Activated CD4-positive, alpha-beta T cell treated with anti-CD3 and anti-CD28 coated beads, Interleukin-2, amount 50 U/mL, for 16 hours (primary cell): ENCODE results near the gene TOX3.

ENCODE experiments used
- DNase-seq: peaks from one replicate; pipeline ENCODE4 v3.0.0-alpha.2; 2020

Gene TOX3

GRCh38 chr16:52563767-52564611 is 17.0 kb upstream of the TOX3 start:
- no peak for DNase-seq

- no peak for DNase-seq
These were observed 15.8 kb upstream of the TOX3 start for GRCh38 chr16:52562770-52563169.

GRCh38 chr16:52561910-52562741 is 15.2 kb upstream of the TOX3 start:
- no peak for DNase-seq

GRCh38 chr16:52558448-52558847 is 11.5 kb upstream of the TOX3 start:
- DNase-seq = no peak

- DNase-seq = no peak
These were observed 10.3 kb upstream of the TOX3 start for GRCh38 chr16:52557236-52557635.

GRCh38 chr16:52556083-52556482 is 9.1 kb upstream of the TOX3 start:
- DNase-seq = no peak

- DNase-seq = no peak
These were observed 8.6 kb upstream of the TOX3 start for GRCh38 chr16:52555572-52555971.

GRCh38 chr16:52554334-52554733 is 7.4 kb upstream of the TOX3 start:
- no peak for DNase-seq

GRCh38 chr16:52553322-52553721 is 6.4 kb upstream of the TOX3 start:
- no peak for DNase-seq

GRCh38 chr16:52552643-52553042 is 5.7 kb upstream of the TOX3 start:
- no peak for DNase-seq

- DNase-seq = no peak
These were observed 2.2 kb upstream of the TOX3 start for GRCh38 chr16:52549011-52549692.

- DNase-seq = no peak
These were observed 1.5 kb upstream of the TOX3 start for GRCh38 chr16:52548261-52549010.

GRCh38 chr16:52547834-52548215 is 882 bp upstream of the TOX3 start:
- DNase-seq = no peak

GRCh38 chr16:52546291-52547003 is 496 bp downstream of the TOX3 start:
- no peak for DNase-seq

- DNase-seq = no peak
These were observed 1.1 kb downstream of the TOX3 start for GRCh38 chr16:52545898-52546266.

GRCh38 chr16:52545222-52545897 is 1.6 kb downstream of the TOX3 start:
- DNase-seq = no peak

GRCh38 chr16:52544703-52545102 is 2.2 kb downstream of the TOX3 start:
- no peak for DNase-seq

- no peak for DNase-seq
These were observed 3.3 kb downstream of the TOX3 start for GRCh38 chr16:52543654-52544053.

- DNase-seq = no peak
These were observed 6.0 kb downstream of the TOX3 start for GRCh38 chr16:52540910-52541309.

GRCh38 chr16:52539191-52539590 is 7.8 kb downstream of the TOX3 start:
- no peak for DNase-seq

- DNase-seq = no peak
These were observed 8.4 kb downstream of the TOX3 start for GRCh38 chr16:52538511-52538910.

GRCh38 chr16:52537516-52537915 is 9.4 kb downstream of the TOX3 start:
- no peak for DNase-seq
